Sigmoid colon (tissue), 7 donors: Measurements from ENCODE around the gene CENPE. TPM values are rescaled to one million over a fixed set of nuclear protein-coding genes. Genes with fewer than 3 reads are reported as not detected.

Experiments used
- DNase-seq: peaks from one replicate; pipeline ENCODE4 v3.0.0-alpha.2; 2019
- H3K27ac ChIP-seq, 4 donors: fragments of 200-600 bp; sonication (generic); one replicate each; pipeline ENCODE4 v1.5.1; 2016 to 2019; ENCODE audit warnings: mild to moderate bottlenecking in 1 of 4
- H3K27me3 ChIP-seq, 3 donors: fragments of 200-600 bp; sonication (generic); one replicate each; pipeline ENCODE4 v1.5.1; 2019; ENCODE audit warnings: mild to moderate bottlenecking in 1 of 3
- H3K36me3 ChIP-seq, 4 donors: fragments of 200-600 bp; sonication (generic); one replicate each; pipeline ENCODE4 v1.5.1; 2016 to 2019
- H3K4me1 ChIP-seq, 4 donors: fragments of 200-600 bp; sonication (generic); one replicate each; pipeline ENCODE4 v1.5.1; 2017 to 2019
- H3K4me3 ChIP-seq, 4 donors: fragments of 200-600 bp; sonication (generic); one replicate each; pipeline ENCODE4 v1.5.1; 2017 to 2019; ENCODE audit warnings: mild to moderate bottlenecking in 2 of 4, moderate library complexity in 1 of 4
- H3K9me3 ChIP-seq, 4 donors: fragments of 200-600 bp in 3 of 4; sonication (generic) in 3 of 4; one replicate each; pipeline versions ENCODE4 v1.5.1 to v1.6.1; 2013 to 2019
- CTCF ChIP-seq, 4 experiments: fragments of 450-650 bp in 3 of 4; fragments of 200-600 bp in 1 of 4; IDR thresholded peaks; one replicate each; pipeline ENCODE4 v1.5.1; 2016 to 2019; ENCODE audit warnings: antibody characterized with exemption in 4 of 4, mild to moderate bottlenecking in 3 of 4, moderate library complexity in 2 of 4
- EP300 ChIP-seq, 4 donors: sonication (generic); formaldehyde crosslinking; IDR thresholded peaks; one replicate each; pipeline ENCODE4 v1.6.1; 2017; ENCODE audit warnings: antibody characterized with exemption in 4 of 4
- POLR2A ChIP-seq, 2 donors: fragments of 450-650 bp; IDR thresholded peaks; one replicate each; pipeline ENCODE4 v1.6.1; 2016; ENCODE audit warnings: antibody characterized with exemption in 2 of 2, mild to moderate bottlenecking in 2 of 2, moderate library complexity in 2 of 2
- POLR2AphosphoS5 ChIP-seq, 4 donors: sonication (generic); formaldehyde crosslinking; IDR thresholded peaks; one replicate each; pipeline ENCODE4 v1.6.1; 2017; ENCODE audit warnings: antibody characterized with exemption in 4 of 4
- WGBS, 2 donors: extraction: QIAGEN DNeasy Blood & Tissue Kit; methylation state at CpG; one replicate each; pipeline ENCODE4 v1.1.7; 2013; 5-methylcytosine and 5-hydroxymethylcytosine counted together
- intact Hi-C: fragments of 100-400 bp; cut with DNase I; formaldehyde crosslinking; loops from one replicate; pipeline ENCODE4 v1.15.1; 2023
- polyA plus RNA-seq, 3 donors: library from polyadenylated mRNA; stranded (reverse); fragments of 200-250 nt; gene quantifications; one replicate each; pipeline ENCODE4 v1.2.3, GENCODE V29; 2013
- total RNA-seq, 4 donors: library from RNA; depleted of rRNA; stranded (reverse); fragments of >200 nt; gene quantifications; one replicate each; pipeline ENCODE4 v1.1.0, GENCODE V29; 2016
- donor health status: healthy with polysubstance abuse.
- donor health status: Bipolar disorder and iron deficiency.
- donor health status: healthy.

The CENPE gene
- total and polyA plus RNA-seq, 7 donors: 0.46 to 5.2 (median 1.1) TPM

DNA sequence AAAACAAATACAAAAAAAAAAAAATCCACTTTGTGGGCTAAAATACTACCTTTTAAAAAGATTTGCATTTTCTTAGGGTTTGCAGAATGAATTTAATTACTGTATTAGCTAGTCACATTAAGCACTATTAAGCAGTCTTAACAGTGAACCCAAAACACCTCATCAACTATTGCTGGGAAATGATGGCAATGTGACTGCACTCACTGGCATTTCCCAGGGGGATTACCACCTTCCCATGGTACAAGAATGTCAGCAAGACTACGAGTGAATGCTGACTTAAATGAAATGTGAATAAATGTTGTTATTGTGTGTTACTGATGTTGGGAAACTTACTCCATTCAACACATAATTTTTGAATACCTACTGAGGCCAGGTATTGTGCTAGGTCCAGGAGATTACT, 111.6 kb downstream of the CENPE start:
- no peaks in the 10 kb centered on the region for H3K4me1 ChIP-seq
- no peaks in the 10 kb centered on the region for H3K27me3 ChIP-seq
- peaks cover 17 to 94% (median 54%) of the 10 kb centered on the region in 4 donors for H3K36me3 ChIP-seq
- no peak overlapping the region for H3K4me3 ChIP-seq
- DNase-seq: no peak
- no peaks in the 10 kb centered on the region for H3K9me3 ChIP-seq
- TF ChIP-seq CTCF (IDR thresholded peaks at IDR 0.05) (no peak), POLR2AphosphoS5 (IDR thresholded peaks at IDR 0.05) (no peak), EP300 (IDR thresholded peaks at IDR 0.05) (no peak), POLR2A (IDR thresholded peaks at IDR 0.05) (no peak)
- intact Hi-C loops: no loop called here
- no peak overlapping the region for H3K27ac ChIP-seq
- WGBS, 2 donors: 82 to 90% methylated on average over 1 of the region's 1 CpG

DNA sequence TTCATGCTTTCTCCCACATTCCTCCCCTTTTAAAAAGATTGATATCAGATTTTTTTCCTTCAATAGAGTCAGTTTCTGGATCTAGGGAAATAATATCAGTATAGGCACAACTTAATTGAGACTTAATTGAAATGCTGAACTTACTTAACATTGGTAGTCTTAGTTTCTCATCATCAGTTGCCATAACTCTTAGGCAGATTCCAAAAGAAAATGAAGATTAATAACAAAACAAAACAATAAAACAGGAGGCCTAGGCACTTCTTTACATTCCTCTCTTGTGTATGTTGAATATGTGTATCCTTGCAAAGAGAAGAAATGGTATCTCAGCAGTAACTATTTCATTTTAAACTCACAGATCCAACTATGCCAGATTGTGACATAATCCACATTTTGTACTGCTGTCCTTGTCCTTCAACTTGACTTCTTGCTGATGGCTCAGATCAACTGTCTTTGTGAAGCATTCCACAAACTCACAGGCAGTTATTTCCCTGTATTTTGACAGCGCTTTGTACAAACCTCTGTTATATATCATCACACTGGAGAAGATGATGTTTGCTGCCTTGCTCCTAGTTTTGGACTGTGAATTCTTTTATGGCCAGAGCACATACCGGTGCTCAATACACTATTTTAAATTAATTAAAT, 112.5 kb downstream of the CENPE start:
- TF ChIP-seq EP300 (IDR thresholded peaks at IDR 0.05) (no peak), POLR2AphosphoS5 (IDR thresholded peaks at IDR 0.05) (no peak), CTCF (IDR thresholded peaks at IDR 0.05) (no peak), POLR2A (IDR thresholded peaks at IDR 0.05) (no peak)
- no peak overlapping the region for H3K4me3 ChIP-seq
- no peaks in the 10 kb centered on the region for H3K9me3 ChIP-seq
- H3K36me3 ChIP-seq: peaks cover 17 to 94% (median 51%) of the 10 kb centered on the region in 4 donors
- intact Hi-C loops: no loop called here
- WGBS, 2 donors: 94 to 95% methylated on average over 2 of the region's 2 CpGs
- H3K27ac ChIP-seq: no peak overlapping the region
- no peaks in the 10 kb centered on the region for H3K4me1 ChIP-seq
- no peak for DNase-seq
- H3K27me3 ChIP-seq: no peaks in the 10 kb centered on the region

DNA sequence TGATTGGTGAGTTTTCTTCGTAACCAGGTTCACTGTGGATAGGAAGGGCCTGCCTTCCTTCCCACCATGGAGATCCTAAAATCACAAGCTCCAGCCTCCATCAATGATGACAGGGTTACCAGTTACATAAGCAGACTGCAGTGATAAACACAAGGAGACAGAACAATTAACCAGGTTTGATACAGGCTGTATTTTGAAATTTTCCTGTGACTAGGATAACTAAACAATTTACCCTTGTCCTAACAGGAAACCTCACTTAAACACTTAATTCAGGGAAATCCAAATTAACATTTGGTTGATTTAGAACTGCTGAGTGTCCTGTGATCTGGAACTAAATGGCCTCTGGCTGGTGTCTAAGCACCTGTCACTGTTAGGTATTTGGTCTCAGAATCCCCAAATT, 118.5 kb downstream of the CENPE start:
- Histone ChIP-seq H3K27ac (no peak overlapping the region), H3K9me3 (no peaks in the 10 kb centered on the region), H3K4me1 (peaks cover 0 to 16% (median 8%) of the 10 kb centered on the region in 4 donors), H3K27me3 (no peaks in the 10 kb centered on the region), H3K36me3 (peaks cover 0 to 42% (median 6%) of the 10 kb centered on the region in 4 donors), H3K4me3 (no peak overlapping the region)
- intact Hi-C loops: loop anchor here (5.0 to 10.0 kb wide), 2 partner anchors 57 to 215 kb away; partner anchors contain the start of gene CISD2
- no peak for DNase-seq
- TF ChIP-seq EP300 (IDR thresholded peaks at IDR 0.05) (no peak), CTCF (IDR thresholded peaks at IDR 0.05) (no peak), POLR2AphosphoS5 (IDR thresholded peaks at IDR 0.05) (no peak), POLR2A (IDR thresholded peaks at IDR 0.05) (no peak)
- WGBS, 2 donors: 93 to 100% methylated on average over 1 of the region's 1 CpG

DNA sequence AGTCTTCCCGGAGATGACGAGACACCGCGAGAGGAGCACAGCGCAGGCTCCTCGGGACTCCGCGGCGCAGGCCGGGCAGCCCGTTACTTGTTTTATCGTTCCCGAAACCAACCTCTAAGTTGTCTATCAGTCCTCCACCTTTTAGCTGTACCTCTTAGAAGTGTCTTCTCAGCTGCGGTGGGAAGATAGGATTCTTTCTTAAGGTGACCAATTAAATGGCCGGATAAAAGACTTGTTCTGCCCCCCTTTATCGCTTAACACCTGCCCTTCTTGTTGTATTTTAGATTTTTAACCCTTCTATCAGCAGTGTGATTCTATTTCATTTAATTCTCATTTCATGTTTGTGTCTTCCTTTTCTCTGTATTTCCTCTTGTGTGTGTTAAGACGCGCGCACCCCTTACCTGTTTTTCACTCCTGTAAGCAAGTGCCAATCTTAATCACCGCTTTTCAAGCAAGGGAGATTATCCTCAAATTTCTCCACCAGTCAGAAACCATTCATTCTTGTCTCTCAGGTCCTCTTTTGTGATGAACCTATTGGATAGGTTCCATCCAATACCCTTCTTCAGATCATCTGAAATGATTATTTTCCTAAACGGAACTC, 121.3 kb downstream of the CENPE start, which contains the start of gene SLC9B2:
TSS of gene SLC9B2 (minus strand) at position 15 of the 601 bp plus-strand sequence. CDS start 9,211 bp downstream, outside the sequence.
- H3K27ac ChIP-seq: peak within 1 kb of the TSS; percentile 84 to 95 (median 88)
- no peak for TF ChIP-seq EP300 (IDR thresholded peaks at IDR 0.05)
- no peak for TF ChIP-seq CTCF (IDR thresholded peaks at IDR 0.05)
- TF ChIP-seq POLR2AphosphoS5 (IDR thresholded peaks at IDR 0.05): no peak
- TF ChIP-seq POLR2A (IDR thresholded peaks at IDR 0.05): no peak
- intact Hi-C loops: loop anchor here (2.0 to 10.0 kb wide), 3 partner anchors 22 to 212 kb away; partner anchors contain the start of genes BDH2 and CISD2
- WGBS, 2 donors: 20 to 22% methylated on average over 21 of the region's 21 CpGs
- peak within 1 kb of the TSS; percentile 60 to 84 (median 64) for H3K4me3 ChIP-seq
- no peak for DNase-seq
- H3K27me3 ChIP-seq: no peaks in the 10 kb centered on the region
- peaks cover 0 to 16% (median 8%) of the 10 kb centered on the region in 4 donors for H3K4me1 ChIP-seq
- no peaks in the 10 kb centered on the region for H3K9me3 ChIP-seq
- H3K36me3 ChIP-seq: peaks cover 0 to 20% (median 6%) of the 10 kb centered on the region in 4 donors
